ENCODE data around the gene GPR25.

GPR25 gene

DNA sequence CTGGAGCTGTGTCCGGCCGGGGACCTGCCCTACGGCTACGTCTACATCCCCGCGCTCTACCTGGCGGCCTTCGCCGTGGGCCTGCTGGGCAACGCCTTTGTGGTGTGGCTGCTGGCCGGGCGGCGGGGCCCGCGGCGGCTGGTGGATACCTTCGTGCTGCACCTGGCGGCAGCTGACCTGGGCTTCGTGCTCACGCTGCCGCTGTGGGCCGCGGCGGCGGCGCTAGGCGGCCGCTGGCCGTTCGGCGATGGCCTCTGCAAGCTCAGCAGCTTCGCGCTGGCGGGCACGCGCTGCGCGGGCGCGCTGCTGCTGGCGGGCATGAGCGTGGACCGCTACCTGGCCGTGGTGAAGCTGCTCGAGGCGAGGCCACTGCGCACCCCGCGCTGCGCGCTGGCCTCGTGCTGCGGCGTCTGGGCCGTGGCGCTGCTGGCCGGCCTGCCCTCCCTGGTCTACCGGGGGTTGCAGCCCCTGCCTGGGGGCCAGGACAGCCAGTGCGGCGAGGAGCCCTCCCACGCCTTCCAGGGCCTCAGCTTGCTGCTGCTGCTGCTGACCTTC is 412 bp downstream of the GPR25 start:
- no peak for DNase-seq (ENCODE audit: low read depth)

DNA sequence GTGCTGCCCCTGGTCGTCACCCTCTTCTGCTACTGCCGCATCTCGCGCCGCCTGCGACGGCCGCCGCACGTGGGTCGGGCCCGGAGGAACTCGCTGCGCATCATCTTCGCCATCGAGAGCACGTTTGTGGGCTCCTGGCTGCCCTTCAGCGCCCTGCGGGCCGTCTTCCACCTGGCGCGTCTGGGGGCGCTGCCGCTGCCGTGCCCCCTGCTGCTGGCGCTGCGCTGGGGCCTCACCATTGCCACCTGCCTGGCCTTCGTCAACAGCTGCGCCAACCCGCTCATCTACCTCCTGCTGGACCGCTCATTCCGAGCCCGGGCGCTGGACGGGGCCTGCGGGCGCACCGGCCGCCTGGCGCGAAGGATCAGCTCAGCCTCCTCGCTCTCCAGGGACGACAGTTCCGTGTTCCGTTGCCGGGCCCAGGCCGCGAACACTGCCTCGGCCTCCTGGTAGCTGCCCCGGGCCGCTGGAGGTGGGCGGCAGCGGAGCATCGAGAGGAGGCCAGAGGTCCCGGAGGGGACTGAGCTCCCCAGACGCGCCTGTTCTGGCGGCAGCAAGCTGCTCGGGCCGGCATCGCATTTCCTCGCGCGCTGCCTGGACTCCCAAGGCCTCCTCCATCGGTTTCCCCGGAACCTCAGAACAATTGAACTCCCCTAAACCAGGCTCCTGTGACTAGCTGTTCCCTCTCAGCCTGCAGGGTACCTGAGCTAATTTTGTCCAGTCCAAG is 1.1 kb downstream of the GPR25 start:
- DNase-seq (ENCODE audit: low read depth): no peak

DNA sequence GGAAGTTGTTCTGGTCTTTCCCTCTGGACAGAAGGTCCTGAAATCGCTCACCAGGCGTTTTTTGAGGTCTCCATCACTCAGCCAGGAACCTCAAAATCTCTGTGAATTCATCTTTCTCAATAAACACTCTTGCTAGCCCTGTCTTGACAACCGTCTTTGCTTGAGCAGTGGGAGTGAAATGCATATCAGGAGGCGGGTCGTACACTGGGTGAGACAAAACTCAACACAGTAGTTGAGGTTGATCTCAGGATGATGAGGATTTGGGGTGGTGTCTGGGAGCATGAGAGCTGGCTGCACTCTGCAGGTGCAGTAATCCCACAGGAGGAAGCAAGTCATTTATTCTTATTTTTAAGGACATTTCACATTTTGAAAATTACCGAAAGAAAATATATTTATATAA is 1.9 kb downstream of the GPR25 start:
- no peak for DNase-seq (ENCODE audit: low read depth)

DNA sequence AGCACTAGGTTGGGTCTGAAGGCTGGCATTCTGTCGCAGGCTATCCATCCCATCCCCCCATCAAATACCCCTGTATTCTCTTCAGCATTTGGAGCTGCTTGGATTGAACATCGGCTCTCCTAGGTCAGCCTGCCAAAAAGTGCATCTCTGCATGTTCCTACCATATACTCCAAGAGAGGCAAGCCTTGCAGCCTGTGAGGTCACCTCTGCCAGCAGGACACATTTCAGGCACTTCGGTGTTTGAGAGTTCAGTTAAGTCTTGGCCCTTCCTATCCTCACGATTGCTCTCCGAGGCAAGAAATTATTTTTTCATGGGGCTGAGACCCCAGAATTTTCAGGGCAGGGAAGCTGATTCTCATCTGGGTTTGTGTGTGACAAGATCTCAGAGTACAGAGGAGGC is 2.6 kb downstream of the GPR25 start:
- DNase-seq (ENCODE audit: low read depth): no peak

DNA sequence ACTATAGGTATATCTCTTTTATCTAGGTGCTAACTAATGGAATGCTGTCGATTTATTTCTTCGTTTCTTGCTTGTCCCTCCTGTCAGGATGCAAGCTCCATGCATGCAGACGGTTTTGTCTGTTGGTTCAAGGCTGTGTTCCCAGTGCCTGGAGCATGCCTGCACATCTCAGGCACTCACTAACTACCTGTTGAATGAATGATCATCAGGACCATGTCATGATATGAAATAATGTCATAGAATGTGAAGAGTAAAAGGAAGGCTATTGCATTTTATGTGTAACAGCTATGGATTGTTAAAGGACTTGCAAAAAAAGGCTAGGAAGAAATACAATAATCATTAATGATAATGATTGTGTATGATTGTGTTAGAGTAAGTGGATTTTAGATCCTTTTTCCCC is 4.2 kb downstream of the GPR25 start:
- no peak for DNase-seq (ENCODE audit: low read depth)

DNA sequence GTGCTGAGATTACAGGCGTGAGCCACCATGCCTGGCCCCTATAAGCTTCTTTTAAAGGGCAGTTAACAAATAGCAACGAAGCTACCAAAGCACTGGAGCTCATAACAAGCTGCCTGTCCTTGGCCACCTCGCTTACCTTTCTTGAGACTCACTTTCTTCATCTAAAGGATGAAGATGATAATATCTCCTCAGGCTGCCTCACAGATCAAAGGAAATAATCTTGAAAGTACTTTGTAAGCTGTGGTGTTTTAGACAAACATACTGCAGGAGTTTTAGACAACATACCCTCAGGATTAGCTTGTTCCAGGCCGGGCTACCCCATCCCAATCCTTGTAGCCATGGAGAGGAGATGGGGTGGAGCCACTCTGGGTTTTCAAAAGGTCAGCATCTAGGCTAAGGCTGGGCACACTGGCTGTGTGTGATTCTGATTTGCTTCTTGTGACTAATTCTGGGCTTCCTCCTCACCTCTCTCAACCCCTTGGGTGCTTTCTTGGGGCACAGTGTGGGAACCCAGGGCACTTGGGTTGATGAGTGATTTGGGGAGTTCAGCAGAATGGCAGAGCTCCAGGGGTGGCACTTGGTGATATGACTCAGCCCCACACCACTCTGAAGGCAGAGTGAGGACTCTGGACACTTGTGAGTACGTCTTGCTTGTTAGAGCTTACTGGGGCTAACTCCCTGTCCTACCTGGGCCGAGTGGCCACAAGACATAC is 5.2 kb downstream of the GPR25 start:
- peak; percentile 50 for DNase-seq (ENCODE audit: low read depth)

DNA sequence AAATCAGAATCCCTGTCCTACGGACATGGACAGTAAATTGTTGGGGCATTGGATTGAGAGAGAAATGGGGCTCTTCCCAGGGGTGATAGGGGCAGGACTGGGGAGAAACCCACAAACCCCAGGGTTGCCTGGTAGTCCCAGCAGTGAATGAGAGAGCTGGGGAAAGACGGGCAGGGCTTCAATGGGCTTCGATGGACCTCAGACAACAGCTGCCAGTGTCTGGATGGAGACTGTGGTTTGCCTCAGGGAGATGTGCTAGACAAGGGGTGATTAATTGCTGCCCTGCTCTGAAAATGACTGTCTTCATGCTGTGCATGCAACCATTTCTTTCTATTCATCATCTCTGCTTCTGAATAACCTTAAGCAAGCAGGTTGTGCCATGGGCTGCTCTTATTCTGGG is 7.4 kb downstream of the GPR25 start:
- no peak for DNase-seq (ENCODE audit: low read depth)

DNA sequence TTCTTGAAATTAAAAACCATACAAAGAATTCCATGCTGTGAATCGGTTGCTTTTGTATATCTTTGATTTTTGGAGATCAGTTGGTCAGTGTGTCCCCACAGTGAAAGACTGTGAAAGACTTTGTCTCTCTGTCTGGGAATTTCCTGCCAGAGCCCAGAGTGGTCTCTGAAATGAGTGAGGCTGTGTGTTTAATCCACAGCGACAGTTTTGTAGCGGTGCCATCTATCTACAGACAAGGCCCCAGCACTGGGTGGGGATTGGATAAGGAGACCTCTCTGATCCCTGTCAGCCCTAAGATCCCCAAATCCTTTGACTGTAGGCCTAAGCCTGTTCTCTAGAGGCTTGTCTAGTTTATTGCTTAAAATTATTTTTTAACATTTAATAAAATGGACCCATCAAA is 10.3 kb downstream of the GPR25 start:
- no peak for DNase-seq (ENCODE audit: low read depth)

DNA sequence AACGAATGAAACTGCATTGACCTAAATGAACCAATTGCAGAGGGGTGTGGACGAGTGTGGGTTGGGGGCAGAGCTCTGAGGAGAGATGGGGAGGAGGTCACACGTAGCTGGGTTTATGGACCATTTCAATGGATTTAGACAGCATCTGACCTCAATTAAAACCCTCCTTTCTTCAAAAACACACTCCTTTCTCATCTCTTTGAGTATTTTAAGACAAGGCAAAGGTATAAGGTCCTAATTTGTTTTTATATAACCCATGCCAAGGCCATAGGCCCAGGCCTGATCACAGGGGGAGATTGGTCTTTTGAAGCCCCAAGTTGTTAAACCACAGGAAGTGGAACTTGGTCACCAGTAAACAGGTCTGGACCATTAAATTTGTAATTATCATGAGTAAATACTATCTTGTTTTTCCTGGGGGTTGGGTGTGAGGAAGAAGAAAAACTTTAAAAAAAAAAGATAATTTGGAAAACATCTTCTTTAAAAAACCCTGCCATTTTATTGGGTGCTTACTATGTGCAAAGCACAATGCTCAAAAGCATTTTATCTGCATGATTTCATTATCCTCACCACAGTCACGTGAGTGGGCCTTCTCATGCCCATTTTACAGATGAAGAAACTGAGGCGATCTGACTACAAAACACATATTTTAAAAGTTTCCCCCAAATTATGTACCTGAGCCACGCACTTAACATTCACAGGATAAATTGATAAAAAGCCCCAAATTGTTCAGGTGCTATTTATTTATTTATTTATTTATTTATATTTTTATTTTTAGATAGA is 13.0 kb downstream of the GPR25 start:
- DNase-seq (ENCODE audit: low read depth): no peak

DNA sequence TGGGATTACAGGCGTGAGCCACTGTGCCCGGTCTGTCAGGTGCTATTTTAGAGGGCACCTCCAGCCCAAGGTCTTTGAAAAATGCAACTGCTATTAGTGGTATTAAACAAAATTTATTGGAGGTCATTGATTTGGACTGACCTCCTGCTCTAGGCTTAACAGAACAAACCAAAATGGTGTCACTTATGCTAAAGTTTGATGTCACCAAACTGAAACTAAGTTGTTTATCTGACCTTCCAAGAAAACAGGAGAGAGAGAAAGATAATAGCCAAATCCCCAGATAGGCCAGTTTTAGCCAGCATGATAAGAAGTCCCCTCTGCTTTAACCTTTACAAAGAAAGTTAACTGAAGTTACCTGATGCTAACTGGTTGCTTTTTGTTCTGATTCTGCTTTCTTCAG is 13.8 kb downstream of the GPR25 start:
- no peak for DNase-seq (ENCODE audit: low read depth)

DNA sequence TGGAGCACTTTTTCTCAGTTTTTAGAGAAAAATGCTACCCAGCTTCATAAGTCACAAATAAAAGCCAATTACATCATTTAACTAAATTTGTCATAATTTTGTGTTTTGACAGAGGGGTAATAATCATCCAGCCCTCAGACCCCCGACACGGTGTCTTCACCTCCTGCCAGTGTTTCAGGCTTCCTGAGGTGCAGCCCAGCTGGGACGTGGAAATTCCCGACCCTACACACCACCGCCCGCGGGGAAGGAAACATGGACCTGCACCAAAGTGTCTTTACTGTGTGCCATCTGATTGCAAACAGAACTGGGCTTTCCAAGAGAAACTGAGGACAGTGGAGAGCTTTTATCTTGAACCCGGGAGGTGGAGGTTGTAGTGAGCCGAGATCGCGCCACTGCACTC is 14.3 kb downstream of the GPR25 start:
- DNase-seq (ENCODE audit: low read depth): no peak

DNA sequence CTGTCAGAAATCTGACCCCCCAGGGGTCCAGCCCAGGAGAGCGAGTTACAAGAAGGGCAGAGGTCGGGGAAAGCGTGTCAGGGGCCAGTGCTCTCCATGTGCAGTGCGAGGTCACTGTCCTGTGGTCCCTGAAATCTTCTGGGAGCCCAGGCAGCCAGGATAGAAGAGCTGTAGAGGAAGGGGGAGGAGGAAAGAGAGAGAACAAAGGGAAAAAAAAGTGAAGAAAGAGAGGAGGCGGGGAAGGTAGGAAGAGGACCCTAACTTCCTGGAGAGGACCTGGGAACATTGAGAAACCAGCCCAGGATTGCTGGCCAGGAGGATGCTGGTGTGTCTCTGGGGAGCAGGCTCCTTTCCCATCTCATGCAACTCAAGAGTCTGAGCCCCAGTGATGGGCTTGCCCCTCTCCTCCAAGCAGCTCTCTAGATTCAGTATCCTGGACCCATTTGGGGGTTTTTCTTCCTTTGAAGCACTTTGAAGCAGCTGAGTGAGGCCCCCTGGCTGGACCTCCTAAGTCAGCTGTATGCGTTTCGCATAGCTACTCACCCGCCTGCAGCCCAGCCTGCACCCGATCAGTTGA is 15.1 kb downstream of the GPR25 start:
- no peak for DNase-seq (ENCODE audit: low read depth)

DNA sequence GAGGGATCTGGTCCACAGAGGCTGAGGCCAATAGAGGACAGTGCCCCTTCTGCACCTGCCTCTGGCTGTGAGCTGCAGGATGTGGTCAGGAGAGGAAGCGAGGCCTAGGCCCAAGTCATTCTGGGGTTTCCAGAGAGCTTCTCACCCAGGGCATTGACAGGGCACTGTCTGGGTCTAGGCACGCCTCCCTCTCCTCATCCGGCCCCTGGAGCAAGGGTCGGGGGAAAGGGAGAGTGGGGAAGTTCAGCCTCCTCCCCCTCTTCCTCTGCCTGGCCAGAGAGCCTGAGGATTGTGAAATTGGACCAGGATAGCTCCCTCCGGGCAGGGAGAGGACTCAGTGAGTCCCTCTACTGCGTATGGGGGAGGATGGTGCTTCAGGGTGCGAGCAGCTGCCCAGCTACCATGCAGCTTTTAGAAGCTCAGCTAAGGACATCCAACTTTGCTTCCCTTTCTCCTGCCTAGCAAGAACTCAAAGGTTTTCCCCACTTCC is 15.6 kb downstream of the GPR25 start:
- peak; percentile 47 for DNase-seq (ENCODE audit: low read depth)

DNA sequence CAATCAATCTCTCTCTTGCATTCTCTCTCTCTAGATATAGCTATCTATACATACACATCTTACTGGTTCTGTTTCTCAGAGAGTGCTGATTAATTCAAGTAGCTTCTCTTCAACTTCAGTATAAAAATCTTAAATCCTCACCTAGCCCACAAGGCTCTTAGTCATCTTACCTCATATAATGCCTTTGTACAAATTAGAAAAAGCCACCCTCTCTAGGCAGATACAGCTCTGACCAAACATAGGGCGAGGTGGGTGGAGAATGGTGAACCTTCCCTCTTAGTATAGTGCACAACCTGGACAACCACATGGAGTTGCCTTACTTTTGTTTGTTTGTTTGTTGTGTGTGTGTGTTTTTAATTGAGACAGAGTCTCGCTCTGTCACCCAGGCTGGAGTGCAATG is 16.8 kb downstream of the GPR25 start:
- DNase-seq (ENCODE audit: low read depth): no peak

DNA sequence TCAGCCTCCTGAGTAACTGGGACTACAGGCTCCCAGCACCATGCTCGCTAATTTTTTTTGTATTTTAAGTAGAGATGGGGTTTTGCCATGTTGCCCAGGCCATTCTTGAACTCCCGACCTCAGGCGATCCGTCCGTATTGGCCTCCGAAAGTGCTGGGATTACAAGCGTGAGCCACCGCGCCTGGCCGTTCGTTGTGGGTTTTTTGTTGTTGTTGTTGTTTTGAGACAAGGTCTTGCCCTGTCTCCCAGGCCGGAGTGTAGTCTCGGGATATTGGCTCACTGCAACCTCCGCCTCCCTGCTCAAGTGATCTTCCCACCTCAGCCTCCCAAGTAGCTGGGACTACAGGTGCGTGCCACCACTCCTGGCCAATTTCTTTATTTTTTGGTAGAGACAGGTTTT is 17.2 kb downstream of the GPR25 start:
- no peak for DNase-seq (ENCODE audit: low read depth)

DNA sequence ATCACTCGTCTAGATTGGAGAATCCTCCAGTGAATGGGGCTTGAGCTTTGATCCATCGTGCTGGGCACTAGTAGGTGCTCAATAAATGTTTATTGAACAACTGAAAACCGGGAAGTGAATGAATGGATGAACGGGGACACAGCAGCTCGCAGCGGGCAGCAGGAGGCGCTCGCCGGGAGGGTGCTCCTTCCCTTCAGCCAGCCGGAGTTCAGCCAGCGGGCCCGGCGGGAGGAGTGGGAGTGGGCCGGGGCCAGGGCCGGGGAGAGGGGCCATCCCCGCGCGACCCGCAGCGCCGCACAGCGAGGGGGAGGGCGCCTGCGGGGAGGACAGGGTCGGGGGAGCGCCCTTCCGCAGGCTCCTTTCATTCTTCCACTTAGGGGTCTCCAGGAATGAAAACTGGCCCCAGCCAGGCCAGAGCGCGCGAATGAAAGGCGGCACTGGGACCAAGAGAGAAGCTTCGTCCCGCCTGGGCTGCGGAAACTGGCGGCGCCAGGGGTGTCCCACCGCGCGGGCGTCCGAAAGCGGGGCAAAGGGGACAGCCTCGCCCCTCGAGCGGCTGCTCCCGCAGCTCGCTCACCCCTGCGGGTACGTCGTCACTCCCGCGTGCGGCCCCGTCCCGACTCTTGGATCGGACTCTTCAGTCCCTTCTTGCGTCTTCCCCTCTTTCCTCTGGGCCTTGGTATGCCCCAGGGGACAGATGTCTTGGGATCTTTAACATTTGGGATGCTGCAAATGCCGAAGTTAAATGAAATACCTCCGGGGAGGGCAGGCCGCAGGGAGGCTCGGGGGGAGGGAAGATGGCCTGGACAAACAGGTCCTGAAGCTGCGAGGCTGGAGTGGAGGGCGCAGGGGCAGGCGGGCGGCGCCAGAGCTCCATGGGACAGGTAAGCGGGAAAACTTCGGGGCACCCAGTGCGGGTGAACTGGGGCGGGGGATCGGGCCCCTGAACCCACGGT is 18.3 kb downstream of the GPR25 start:
- no peak for DNase-seq (ENCODE audit: low read depth)

DNA sequence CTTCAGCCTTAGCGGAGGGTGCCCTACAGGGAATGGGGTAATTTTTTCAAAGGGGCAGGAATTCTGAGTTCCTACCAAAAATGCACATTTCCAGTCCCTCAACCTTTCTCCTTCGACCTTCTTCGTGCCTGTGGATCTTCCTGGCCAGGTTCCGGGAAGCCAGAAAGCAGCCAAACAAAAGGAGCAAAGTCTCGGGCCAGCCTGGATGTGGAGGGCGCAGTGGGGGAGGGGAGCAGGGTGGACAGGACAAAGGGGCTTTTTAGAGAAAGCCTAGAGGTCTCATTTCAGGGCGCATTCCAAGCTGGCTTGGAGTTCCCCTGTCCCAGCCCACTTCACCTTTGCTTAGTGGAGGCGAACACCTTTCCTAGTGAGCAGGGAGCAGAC is 19.0 kb downstream of the GPR25 start:
- DNase-seq (ENCODE audit: low read depth): no peak

DNA sequence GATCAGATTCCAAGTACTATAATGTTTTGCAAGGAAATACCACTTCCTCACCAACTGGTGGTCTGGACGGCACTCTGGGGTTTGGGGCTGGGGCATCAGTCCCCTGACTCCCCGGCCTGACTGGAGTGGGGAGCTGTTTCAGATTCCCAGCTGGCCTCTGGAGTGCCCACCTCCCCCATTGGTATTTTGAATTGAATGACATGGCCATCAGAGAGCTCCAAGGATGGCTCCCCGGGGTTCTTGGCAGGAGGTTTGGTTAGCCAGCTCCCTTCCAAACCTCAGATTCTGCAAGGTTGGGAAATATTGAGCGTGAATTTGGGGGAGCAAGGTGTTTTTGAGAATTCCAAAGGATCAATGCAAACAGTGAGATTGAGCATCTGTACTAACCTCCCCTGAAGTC is 19.8 kb downstream of the GPR25 start:
- DNase-seq (ENCODE audit: low read depth): no peak

DNA sequence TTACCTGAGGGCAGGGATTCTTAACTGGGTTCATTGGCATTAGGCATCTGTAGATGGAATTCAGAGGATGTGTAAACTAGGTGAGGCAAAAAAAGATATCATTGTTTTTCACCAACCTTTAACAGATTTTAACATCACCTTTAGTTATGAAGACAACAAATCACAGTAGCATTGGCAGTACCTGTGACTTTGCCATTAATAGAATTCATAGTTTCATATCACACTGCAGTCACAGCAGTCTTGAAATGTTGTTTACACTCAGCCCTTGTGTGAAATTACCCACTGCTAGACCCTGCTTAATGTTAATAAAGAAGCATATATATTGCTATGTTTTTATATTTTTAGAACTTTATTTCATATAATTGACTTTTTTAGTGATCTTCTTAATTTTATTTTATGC is 20.2 kb downstream of the GPR25 start:
- no peak for DNase-seq (ENCODE audit: low read depth)

DNA sequence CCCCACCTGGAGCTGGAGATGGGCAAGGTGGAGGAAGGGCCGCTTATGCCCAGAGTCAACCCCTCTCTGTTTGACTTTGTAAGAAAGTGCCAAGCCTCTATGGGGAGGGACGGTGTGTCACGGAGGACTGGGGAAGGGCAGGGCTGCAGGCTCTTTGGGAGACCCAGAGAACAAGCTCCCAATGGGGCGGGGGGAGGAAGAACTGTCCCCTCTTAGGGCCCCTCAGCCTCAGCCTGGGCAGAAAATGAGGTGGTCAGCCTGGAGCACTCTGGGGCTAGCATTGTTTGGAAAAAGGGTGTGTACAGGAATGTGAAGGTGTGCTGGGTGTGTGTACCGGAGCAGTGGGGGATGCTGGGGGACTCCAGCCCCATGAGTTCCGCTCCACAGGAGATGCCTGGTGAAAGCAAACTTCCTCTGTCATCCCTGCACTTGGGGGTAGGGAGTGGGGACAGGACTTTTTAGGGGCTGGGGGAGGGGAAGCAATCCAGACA is 20.7 kb downstream of the GPR25 start:
- no peak for DNase-seq (ENCODE audit: low read depth)
